NCI-H146 treated with DMSO at 0.1 percent for 48 hours (cell line): ENCODE data around the gene EPHA10.

Experiments used
- DNase-seq: peaks from one replicate; lab custom pipeline; 2025; ENCODE audit not compliant: unreplicated experiment; lab: John Stamatoyannopoulos, UW

The EPHA10 gene

DNA sequence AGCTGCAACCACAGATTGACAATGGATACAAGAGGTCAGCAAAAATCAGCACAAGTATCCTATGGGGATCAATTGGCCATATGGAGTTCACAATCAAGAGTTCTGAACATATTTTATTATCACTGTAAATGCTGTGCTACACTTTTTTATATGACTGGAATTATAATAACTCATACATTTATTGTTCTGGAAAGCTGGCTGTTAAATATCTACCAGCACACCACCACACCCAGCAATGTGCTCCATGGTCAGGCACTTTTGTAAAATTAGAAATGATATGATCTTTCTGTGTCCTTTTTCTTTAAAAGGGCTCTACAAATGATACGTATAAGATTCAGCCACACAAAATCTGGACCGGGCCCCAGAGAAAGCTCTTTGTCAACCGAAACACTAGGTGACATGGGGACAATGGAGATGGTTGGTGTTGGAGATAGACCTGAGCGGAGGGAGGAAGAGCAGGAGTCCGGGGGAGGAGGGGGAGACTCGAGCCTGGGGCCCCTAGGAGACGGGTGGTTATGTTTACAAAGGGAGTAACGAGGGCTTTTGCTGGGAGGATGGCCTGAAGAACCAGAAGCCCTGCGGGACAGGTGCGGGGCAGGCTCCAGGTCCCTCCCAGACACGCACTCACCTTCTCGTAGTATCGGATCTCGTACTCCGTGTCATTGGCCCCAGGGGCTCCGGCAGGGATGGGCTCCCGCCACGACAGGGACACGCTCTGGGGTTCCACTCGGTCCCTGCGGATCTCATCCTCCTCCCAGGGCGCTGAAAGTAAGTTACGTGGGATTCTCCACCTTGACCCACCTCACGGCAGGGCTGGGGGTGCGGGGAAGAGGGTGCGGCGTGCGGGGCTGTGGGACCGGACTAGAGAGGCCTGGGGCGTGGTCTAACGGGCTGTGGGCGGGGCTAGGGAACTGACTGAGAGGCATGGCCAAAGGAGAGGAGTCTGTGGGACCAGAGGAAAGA is 30.0 kb downstream of the EPHA10 start:
- DNase-seq = no peak

DNA sequence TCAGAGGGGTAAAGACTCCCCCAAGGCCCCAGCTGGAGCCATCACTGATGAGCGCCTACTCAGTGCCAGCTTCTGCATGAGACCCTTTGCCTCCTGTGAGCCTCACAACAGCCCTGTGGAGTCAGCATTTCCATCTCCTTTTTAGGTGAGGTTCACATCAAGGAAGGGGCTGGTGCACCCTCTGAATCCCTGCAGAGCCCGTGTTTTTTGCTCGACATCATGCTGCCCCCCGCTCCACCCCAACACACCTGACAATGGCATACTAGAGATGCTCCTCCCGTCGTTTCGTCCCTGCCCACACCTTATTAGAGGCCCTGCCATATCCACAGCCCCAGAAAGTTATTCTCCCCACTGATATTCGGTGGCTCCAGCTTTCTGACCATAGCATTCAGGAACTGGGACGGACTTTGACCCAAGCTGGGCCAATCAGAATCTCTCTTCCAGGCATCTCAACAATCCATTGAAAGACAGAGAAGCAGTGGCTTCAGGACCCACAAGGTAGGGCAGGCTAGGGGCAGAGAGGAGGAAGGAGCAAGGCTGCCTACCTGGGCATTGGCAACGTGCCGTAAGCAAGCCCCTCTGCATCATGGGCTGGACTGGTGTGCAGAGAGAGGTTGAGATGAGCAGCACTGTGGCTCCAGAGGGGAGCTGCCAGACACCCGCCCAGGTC is 32.7 kb downstream of the EPHA10 start:
- no peak for DNase-seq

DNA sequence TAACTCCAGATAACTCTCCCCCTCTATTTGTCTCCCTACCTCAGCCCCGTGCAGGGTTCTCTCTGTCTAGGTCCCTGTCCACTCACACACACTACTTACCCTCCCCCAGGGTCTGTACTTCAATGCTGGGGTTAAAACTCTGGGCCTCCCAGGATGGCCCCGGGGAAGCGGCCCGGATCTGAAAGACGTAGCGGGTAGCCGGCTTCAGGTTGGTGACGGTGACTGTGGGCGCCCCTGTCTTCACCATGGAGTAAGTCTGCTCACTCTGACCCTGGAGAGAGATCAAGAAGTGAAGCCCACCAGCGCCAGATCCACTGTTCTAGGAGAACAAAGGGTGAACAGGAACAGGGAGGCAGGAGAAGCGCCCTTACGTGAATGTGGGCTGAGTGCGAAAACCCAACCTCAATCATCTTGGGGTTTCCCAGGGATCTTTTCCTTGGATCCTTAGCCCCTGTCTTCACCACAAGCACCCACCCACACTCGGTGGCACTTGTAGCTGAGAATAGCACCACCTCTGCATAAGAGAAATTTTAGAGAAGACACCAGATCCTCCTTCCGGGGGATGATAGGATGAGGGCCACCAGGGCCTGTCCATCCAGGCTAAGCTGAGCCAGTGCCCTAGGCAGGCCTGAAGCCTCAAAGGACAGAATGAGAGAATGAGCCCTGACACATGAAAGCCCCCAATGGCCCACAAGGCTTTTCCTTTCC is 33.5 kb downstream of the EPHA10 start:
- no peak for DNase-seq

DNA sequence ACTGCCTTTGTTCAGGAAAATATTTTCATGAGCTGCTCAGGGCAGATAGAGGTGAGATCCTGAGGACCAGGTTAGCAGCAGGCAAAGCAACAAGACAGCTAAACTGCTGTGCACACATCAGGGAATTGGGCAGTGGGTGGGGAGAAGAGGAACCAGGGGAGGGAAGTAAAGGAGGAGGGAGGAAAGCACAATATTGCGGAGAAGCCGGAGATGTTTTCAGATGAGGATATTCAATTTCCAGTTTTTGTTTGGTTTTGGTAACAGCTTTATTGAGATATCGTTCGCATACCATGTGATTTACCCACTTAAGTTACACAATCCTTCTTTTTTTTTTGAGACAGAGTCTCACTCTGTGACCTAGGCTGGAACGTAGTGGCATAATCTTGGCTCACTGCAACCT is 34.5 kb downstream of the EPHA10 start:
- no peak for DNase-seq

DNA sequence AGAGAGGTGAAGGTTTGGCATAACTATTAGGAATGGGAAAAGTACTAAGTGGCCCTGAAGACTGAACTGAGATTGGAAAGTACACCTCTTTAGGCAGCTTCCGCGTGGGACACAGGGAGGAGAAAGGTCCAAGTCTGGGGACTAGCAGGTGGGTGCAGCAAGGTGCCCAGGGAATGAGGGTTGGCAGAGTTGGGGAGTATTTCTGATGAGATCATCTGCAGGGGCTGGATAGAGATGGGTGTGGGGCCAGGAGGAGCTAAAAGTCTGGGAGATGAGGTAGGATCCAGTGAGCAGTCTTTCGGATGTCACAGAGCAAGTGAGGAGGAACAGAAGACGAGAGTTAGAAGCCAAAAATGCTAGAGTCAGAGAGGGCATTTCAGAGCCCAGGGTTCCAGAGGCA is 36.5 kb downstream of the EPHA10 start:
- no peak for DNase-seq

DNA sequence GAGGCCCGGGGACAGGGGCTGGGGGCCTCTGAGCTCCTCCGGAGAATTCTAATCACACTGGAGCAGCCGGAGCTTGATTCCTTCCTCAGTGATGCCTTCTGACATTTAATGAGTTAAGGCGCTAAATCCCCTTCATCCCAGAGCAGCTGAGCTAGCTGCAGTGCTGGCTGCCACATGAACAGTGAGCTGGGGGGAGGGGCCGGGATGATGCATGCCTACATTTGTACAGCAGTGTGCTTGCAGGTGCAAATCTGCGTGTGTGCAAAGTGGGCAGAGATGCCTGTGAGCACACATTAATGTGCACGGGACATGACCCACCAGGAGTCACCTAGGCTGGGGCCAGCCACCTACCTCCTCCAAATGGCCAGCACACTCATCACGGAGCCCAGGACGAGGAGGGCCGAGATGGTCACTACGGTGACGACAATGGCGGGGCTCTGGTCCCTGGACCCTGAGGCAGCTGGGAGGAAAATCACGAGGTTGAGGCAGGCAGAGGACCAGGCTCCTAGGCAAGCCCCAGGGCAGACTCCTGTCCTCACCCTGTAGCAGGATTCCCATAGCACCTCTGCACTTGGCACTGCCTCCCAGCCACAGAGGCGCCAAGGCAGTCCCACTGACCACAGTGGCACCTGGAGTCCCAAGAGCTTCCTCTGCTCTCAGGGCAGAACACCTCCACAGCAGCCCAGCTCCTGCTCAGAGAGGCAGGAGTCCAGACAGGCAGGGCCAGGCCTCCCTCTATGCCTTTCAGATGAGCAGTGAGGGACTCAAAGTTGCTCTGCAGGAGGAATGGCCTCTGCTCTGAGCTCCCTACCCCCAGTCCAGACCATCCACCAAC is 38.0 kb downstream of the EPHA10 start:
- no peak for DNase-seq

DNA sequence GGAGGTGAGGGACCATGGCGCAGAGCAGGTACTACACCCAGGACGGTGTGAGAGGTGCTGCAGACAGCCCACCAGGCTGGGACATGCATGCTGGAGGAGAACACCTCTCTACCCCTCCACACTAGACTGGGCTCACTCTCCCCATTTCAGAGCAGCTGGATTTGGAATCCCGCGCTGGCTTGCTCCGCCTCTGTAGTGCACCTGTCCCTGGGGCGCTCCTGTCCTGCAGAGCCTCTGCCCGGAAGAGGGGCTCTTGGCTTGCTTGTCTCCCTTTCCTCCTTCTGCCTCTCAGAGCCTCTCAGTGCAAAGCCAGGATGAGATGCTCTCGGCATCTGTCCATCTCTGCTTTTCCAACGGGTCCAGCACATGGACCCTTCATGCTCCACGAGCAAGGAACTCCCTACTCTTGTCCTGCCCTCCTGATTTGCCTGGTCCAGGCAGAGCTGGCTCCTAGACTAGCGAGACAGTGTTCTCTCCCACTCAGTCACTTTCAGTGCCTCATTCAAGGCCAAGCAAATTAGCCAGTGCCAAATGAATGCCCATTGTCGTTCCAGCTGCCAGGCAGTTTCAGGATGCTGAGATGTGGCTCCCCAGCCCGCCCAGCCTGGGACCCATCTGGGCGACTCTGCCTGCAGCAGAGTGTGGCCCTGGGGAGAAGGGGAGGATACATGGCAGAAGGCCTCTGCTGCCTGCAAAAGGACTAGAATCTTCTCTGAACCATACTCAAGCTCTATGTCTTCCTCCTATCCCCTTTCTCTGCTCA is 38.9 kb downstream of the EPHA10 start:
- no peak for DNase-seq

DNA sequence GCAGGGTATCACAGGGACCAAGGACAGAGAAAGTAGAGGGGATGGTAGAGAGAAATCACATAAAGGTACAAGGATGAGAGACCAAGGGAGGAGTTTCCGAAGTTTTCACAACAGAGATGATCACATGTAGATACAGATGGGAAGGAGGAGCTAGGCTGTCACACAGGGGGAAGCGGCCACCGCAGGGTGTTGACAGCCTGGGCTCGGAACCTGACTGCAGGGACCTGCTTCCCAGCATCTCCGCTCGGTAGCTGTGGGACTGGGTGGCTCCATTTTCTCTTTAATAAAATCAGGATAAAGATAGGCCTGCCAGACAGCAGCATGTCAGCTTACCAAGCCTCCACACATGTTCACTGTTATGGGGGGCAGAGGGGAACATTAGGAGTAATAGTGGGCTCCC is 40.3 kb downstream of the EPHA10 start:
- no peak for DNase-seq

DNA sequence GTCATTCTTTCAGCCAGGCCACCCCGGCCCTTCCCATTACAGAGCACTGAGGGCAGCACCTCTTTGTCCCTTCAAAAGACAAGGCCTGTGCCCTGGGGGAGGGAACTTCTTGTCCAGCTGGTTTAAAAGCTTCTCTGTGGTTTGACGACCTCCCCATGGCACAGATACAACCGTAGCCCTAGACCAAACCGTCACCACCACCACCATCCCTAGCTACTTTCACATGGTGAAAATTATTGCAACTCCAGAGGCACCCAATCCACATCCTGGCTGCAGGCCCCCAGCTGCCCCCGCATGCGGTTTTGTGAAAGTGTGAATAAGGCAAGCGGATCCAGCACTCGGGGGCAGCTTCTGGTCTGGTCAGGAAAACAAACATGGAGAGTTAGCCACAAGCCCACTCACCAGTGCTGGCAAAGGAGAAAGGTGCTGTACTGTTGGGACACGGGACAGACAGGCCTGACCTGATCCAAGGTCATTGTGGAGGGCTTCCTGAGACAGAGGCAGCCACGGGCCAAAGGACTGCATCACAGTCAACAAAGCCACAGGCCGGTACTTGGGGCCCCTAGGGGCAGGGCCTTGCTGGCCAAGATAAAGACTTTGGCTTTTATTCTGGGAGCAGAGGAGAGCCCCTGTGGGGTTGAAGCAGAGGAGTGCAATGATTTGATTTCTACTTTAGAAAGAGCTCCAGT is 41.4 kb downstream of the EPHA10 start:
- DNase-seq = no peak

DNA sequence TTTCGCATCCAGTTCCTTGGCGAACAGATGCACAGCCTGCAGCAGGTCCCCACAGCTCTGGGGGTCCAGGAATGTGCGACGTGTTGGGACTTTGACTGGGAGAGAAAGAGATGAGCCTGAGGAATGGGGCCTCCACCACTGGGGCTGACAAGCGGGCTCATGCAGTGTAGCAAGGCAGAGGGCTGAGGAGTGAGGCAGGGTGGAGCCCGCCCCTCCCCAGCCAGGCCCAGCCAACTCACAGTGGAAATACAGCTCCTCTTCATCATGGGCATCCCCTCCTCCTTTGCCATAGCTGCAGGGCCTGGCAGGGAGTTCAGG is 41.9 kb downstream of the EPHA10 start:
- no peak for DNase-seq

DNA sequence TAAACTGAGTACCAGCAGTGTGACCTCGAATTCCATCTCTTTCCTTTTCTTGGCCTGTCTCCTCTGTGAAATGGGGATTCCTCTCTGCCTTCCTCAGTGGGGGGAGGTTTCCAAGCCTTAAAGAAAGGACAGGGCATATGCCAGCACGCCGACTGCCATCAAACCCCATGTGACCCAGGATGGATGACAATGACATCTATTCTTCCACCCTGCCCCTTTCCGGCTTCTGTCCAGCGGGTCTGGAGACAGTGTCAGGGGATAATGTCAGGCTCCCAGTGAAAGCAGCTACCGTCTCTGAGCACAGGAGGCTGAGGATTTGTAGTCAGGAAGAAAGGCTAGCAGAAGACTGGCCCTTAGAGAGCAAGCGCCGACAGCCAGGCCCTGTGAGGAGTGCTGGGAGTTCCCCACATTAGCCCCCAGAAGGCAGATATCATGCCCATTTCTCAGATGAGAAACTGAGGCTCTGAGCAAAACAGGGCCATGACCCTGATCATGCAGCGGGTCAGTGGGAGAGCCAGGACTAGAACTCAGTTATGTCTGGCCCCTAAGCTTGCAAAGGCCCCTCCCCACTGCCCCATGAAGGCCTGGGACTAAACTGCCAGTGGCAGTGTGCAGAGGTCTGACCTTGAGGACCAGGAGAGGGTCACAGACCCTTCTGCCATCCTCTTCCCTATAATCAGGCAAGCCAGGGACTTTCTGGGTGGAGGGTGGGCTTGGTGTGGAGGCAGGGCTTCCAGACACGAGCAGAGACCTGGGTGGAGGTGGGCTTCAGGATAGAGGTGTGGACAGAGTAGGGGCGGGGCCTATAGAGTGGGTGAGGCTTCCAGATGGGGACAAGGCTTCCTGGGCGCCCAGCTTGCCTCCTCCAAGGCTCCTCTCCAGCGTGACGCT is 42.5 kb downstream of the EPHA10 start:
- no peak for DNase-seq

DNA sequence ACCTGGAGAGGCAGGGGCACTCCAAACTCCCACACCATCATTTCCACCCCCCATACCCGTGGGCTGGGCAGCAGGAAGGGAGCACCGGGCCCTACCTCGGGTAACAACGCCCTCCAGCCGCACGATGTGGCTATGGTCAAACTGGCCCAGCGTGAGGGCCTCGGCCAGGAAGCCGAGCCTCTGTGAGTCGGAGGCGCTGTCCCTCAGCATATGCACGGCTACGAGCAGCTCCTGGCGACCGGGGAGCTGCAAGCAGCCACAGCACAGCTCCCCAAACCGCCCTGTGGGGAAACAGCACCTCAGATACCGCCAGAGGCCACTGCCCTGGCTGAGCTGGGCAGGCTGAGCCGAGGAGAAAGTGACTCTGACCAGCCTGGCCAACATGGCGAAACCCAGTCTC is 43.4 kb downstream of the EPHA10 start:
- no peak for DNase-seq

DNA sequence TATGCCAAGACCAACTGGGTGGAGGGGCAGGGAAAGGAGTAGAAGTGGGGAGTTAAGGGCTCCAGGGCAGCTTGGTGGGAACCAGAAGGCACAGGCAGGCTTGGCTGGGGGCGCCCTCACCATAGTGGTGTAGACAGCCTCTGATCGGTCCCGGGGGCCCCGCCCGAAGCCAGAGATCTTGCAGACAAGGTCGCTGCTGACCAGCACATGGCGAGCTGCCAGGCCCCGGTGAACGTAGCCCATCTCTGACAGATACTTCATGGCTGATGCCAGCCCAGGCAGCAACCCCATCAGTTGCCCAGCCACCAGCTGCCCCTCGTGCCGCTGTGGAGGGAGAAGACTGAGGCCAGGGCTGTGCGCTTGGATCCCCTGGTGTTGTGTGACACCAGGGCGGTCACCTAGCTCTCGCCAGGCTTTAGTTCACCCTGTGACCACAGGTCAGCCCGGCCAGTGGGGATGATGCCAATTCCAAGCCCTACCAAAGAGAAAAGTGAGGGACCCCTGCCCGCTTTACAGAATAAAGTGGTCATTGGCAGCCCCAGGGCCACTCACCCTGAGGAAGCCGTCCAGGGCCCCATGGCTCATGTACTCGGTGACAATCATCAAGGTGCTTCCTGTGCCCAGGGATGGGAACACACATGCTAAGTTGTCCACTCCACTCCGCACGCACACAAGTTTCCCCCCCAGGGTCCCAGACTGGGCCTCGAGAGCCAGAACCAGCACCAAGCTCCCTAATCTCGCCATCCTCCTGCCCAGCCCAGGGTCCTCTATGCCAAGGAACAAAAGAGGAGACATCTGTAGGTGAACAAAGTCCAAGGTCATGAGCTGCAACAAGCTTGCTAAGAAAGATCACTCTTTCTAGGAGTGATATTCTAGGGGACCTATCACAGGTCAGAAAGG is 44.4 kb downstream of the EPHA10 start:
- DNase-seq = no peak

DNA sequence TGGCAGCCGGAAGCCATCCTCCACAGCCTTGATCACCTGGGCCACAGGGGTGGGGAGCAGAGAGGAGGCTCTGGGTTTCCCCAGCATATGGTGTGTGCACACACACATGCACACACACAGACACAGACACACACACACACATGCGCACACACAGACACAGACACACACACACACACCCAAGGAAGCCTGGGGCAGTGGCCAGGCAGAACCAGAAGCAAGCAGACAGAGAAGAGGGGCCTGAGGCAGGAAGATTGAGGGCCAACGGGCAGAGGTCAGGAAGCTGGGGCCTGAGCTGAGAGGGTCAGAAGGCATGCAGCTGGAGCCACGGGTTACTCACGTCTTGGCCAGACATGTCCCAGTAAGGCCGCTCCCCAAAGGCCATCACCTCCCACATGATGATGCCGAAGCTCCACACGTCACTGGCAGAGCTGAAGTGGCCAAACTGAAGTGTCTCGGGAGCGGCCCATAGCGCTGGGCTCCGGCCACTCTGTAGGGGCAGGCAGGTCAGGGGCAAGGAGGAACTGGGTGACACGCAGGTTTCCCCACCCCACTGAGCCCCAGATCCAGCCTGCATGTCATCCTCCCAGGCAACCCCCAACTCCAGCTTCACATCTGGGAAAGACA is 45.2 kb downstream of the EPHA10 start:
- DNase-seq = no peak

DNA sequence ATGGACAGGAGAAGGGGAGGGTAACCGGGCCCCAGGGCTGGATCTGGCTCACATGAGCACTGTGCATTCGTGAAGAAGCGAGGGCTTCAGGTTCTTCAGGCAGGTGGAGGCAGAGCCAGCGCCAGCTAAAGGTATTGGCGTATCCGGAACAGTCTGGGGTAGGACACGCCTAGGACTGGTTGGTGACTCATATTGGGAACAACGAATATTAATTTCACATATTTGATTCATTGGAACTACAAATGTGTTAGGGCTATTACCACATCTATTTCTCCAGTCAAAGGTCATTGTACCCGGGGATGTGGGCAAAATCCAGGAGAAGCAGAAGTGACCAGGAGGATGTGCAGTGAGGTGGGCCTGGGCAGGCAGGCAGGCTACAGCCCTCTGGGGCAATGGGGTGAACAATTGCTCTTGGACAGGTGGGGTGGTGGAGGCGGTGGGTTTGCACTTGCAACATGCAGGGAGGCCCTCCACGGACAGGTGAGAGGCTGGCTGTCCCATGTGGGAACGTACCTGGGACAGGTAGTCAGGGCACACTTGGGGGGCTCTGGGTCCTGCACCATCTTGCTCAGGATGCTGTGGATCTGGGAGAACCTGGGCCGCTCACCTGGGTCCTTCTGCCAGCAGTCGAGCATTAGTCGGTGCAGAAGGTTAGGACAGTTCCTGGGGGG is 45.9 kb downstream of the EPHA10 start:
- no peak for DNase-seq

DNA sequence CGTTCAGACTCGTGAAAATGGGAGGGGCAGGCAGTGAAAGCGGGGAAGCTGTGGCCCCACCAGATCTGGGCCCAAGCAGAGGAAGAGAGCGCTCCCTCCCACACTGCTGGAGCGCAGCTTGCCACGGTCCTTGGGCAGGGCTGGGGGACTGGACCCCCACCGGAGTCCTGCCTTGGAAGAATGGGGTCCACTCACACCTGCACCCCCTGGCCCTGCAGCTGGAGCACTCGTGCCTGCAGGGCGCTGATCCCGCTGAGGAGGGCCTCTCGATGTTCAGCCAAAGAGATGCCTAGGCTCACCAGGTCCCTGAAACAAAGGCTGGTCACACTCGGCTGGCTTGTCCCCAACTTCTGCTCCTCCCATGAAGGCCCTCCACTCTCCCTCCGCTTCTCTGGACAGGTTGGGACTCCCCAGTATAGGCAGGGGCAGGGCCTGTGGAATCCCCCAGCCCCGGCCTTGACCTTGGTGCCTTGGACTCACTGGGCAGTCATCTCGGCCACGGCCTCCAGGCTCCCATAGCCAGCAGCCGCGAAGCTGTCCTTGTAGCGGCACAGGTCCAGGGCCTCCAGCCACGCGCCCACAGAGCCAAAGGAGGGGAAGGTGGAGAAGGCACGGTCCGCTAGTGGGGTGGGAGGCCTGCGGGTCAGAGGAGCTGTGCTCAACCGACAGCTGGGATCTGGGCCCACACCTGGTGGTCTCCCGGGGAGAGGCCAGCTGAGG is 46.6 kb downstream of the EPHA10 start:
- no peak for DNase-seq
